IPS DF 6.9 (cell line): ENCODE results near the gene AGPS.
"Not testable (repeated sequence)": the region's sequence is repeated elsewhere in the genome, so short reads cannot be mapped to it uniquely, and the experiment has no call there.

Experiments used
- DNase-seq: peaks from one replicate; pipeline ENCODE4 v3.0.0-alpha.2; 2013; ENCODE audit warnings: low read depth, low spot score
- H3K27ac ChIP-seq: one replicate; pipeline ENCODE4 v1.5.1; 2013; ENCODE audit warnings: low read length, control low read depth
- H3K27me3 ChIP-seq: 2 replicates; pipeline ENCODE4 v1.6.1; 2013; ENCODE audit warnings: mild to moderate bottlenecking, low read length; ENCODE audit not compliant: control insufficient read depth, insufficient read depth
- H3K36me3 ChIP-seq: 2 replicates; pipeline ENCODE4 v1.6.1; 2013; ENCODE audit warnings: low read length; ENCODE audit not compliant: control insufficient read depth, insufficient read depth
- H3K4me1 ChIP-seq: 2 replicates; pipeline ENCODE4 v1.6.1; 2013; ENCODE audit warnings: low read length; ENCODE audit not compliant: control insufficient read depth, insufficient read depth
- H3K4me3 ChIP-seq: 2 replicates; pipeline ENCODE4 v1.5.1; 2013; ENCODE audit warnings: mild to moderate bottlenecking, low read length
- H3K9me3 ChIP-seq: 2 replicates; pipeline ENCODE4 v1.6.1; 2013; ENCODE audit warnings: low read length, inconsistent platforms; ENCODE audit not compliant: control insufficient read depth, insufficient read depth
- WGBS: extraction: QIAGEN DNeasy Blood & Tissue Kit; methylation state at CpG from one replicate; pipeline ENCODE4 v1.1.7; 2013; ENCODE audit warnings: mixed read lengths, missing lambda C conversion rate; ENCODE audit not compliant: insufficient read length, insufficient coverage; 5-methylcytosine and 5-hydroxymethylcytosine counted together

AGPS gene

GRCh38 chr2:177467646-177468045 lies 75.1 kb downstream of the AGPS start:
- no CpG with 5 or more reads among the region's 1 CpG for whole genome bisulfite sequencing
- Histone ChIP-seq H3K27me3 (no peaks in the 10 kb centered on the region), H3K4me1 (no peaks in the 10 kb centered on the region), H3K36me3 (peaks cover 6% of the 10 kb centered on the region), H3K27ac (no peak overlapping the region), H3K4me3 (no peak overlapping the region), H3K9me3 (no peaks in the 10 kb centered on the region; the same call in 1 of the 2 replicates)
- no peak for DNase-seq

GRCh38 chr2:177471990-177472389 lies 79.4 kb downstream of the AGPS start:
- no peaks in the 10 kb centered on the region for H3K27me3 ChIP-seq
- WGBS, result no CpG with 5 or more reads among the region's 2 CpGs
- no peaks in the 10 kb centered on the region for H3K4me1 ChIP-seq

DNA sequence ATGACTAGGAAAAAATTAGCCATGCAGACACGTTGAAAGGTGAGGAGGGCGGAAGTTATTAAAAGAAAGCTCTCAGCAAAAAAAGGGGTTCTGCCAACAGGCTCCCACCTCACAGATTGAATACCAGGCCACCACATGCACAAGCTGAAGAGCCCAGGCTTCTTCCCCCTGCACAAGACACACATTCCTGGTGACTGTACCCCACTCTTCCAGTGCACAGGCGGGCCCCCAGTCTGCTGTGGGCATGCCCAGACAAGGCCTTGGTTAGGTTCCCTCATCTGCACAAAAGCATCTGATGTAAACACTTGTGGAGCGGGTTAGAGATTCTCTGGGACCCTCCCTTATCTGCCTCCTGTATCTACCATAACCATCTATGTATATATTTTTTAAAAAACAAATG lies 81.7 kb downstream of the AGPS start:
- Histone ChIP-seq H3K27me3 (no peaks in the 10 kb centered on the region), H3K36me3 (peaks cover 2% of the 10 kb centered on the region; the same call in 1 of the 2 replicates), H3K4me3 (no peak overlapping the region), H3K9me3 (no peaks in the 10 kb centered on the region), H3K27ac (no peak overlapping the region), H3K4me1 (no peaks in the 10 kb centered on the region)
- WGBS, result no CpG with 5 or more reads among the region's 4 CpGs
- DNase-seq, result no peak

More at GRCh38 chr2:177471990-177472389, 79.4 kb downstream of the AGPS start:
- no peaks in the 10 kb centered on the region for H3K9me3 ChIP-seq
- H3K36me3 ChIP-seq, result peaks cover 2% of the 10 kb centered on the region; the same call in 1 of the 2 replicates
- H3K27ac ChIP-seq, result no peak overlapping the region
- H3K4me3 ChIP-seq, result no peak overlapping the region
- DNase-seq, result no peak

DNA sequence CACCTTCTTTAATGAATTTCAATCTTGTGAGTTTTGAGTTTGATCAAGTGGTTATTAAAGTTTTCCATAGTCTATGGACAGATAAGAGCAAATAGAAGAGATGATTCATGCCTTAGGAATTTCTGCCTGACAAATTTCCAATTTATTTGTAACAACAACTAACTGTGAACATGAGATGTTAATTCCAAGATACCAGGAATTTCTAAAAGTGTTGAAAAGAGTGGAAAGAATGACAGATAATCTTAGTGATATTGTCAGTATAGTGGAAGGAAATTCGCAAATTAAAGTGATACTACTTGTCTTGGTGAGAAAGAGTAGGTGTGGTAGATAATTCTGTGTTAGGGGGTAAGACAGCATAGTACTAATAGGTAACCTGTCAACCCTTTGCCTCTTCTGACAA lies 82.4 kb downstream of the AGPS start:
- Histone ChIP-seq H3K4me3 (no peak overlapping the region), H3K27me3 (no peaks in the 10 kb centered on the region), H3K9me3 (no peaks in the 10 kb centered on the region), H3K4me1 (no peaks in the 10 kb centered on the region), H3K36me3 (peaks cover under 1% of the 10 kb centered on the region; the same call in 1 of the 2 replicates), H3K27ac (no peak overlapping the region)
- no CpG with 5 or more reads among the region's 1 CpG for WGBS
- no peak for DNase-seq

- no peak overlapping the region for H3K4me3 ChIP-seq
- no peak for DNase-seq
- no peaks in the 10 kb centered on the region for H3K9me3 ChIP-seq
- H3K27me3 ChIP-seq, result no peaks in the 10 kb centered on the region
- WGBS, result no CpG with 5 or more reads among the region's 5 CpGs
- H3K36me3 ChIP-seq, result no peaks in the 10 kb centered on the region
- no peak overlapping the region for H3K27ac ChIP-seq
- no peaks in the 10 kb centered on the region for H3K4me1 ChIP-seq
Measured at GRCh38 chr2:177476897-177477296, 84.3 kb downstream of the AGPS start.

DNA sequence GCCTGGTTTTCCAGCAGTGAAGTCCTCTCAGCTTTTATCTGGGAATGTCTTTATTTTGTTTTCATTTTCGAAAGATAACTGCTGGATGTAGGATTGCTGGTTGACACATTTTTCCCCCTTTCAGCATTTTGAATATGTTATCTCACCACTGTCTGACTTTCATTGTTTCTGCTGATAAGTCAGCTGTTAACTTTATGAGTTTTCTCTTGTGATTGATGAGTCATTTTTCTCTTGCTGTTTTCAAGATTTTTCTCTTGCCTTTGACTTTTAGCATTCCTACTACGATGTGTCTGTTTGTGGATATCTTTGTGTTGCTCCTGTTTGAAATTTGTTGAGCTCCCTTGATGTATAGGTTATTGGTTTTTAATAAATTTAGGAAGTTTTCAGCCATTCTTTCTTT lies 85.5 kb downstream of the AGPS start:
- Histone ChIP-seq H3K27ac (no peak overlapping the region), H3K27me3 (no peaks in the 10 kb centered on the region), H3K36me3 (no peaks in the 10 kb centered on the region), H3K4me1 (no peaks in the 10 kb centered on the region), H3K9me3 (no peaks in the 10 kb centered on the region), H3K4me3 (no peak overlapping the region)
- no CpG with 5 or more reads among the region's 2 CpGs for WGBS
- DNase-seq, result no peak

DNA sequence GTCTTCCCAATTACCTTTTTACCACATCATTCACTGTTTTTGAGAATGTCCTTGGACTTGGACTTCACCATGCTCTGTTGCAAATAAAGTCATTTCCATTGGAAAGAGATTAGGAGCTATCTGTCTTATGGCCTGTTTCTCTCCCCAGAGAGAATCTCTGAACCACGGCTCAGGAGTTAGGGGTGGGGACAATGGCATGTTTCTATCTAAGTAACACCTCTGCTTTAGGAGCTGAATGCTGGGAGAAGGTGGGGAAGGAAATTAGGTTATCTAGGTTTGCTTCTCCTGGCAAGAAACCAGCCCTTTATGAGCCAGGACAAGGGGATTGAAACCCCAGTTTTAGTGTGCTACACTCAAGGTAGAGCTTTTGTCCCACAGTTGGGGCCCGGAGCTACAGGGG lies 86.3 kb downstream of the AGPS start:
- no peak for DNase-seq
- H3K9me3 ChIP-seq, result no peaks in the 10 kb centered on the region
- H3K27ac ChIP-seq, result no peak overlapping the region
- WGBS, result no CpG with 5 or more reads among the region's 2 CpGs
- no peaks in the 10 kb centered on the region for H3K4me1 ChIP-seq
- H3K4me3 ChIP-seq, result no peak overlapping the region
- H3K36me3 ChIP-seq, result no peaks in the 10 kb centered on the region
- no peaks in the 10 kb centered on the region for H3K27me3 ChIP-seq

DNA sequence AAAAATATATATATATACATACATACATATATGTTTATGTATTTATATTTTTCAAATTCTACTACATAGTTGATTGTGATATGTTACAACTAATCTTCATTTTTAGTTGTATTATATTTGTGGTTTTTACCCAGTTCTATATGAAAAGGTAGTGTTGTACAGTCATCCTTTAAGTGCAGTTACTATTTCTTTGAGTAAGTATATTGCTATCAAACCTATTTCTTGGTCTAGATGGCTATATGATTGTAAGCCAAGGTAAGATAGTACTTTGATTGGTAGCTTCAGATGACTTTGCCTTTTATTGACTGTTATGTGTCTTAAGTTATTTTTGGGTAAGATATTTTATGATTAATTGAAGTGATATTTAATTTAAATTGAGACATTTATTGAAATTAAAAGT lies 89.6 kb downstream of the AGPS start:
- Histone ChIP-seq H3K36me3 (no peaks in the 10 kb centered on the region), H3K4me3 (no peak overlapping the region), H3K27me3 (no peaks in the 10 kb centered on the region), H3K27ac (no peak overlapping the region), H3K9me3 (no peaks in the 10 kb centered on the region), H3K4me1 (no peaks in the 10 kb centered on the region)
- DNase-seq, result no peak

DNA sequence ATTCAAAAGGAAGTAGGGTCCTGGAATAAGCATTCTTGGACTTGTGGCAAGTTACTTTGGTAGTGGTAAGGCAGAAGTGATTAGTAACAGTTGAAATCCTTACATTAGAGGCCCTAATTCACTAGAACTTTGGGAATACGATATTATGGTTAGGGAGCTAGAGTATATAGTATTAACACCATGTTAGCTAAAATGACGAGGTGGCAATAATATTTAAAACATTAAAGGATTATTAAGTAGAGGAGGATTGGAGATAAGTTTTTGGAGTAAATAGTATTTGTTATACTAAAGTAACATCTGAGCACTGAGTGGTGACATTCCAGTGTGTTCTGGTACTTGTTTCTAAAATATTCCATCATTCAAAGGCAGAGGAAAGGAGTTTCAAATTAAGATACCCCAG lies 91.0 kb downstream of the AGPS start:
- Histone ChIP-seq H3K4me1 (no peaks in the 10 kb centered on the region), H3K27me3 (no peaks in the 10 kb centered on the region), H3K4me3 (no peak overlapping the region), H3K9me3 (no peaks in the 10 kb centered on the region), H3K27ac (no peak overlapping the region), H3K36me3 (no peaks in the 10 kb centered on the region)
- 100% methylated on average over 1 of the region's 2 CpGs for WGBS
- no peak for DNase-seq

DNA sequence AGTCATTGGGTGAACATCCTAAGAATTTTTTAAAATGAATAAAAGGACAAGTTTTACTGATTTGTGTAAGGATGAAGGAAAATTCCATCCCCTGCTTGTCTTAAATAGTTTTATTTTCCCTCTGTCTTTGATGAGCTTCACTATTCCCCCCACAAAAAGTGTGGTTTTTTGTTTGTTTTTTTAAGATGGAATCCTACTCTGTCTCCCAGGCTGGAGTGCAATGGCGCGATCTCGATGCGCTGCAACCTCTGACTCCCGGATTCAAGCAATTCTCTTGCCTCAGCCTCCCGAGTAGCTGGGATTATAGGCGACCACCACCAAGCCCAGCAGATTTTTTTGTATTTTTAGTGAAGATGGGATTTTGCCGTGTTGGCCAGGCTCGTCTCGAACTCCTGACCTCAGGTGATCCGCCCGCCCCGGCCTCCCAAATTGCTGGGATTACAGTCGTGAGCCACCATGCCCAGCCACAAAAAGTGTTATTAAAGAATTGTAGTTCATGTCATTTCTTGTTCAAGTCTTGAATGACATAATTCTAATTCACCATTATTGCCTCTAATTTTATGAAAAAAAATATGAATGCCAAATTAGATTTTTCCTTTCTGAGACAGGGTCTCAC lies 91.7 kb downstream of the AGPS start:
- Histone ChIP-seq H3K27ac (no peak overlapping the region), H3K27me3 (no peaks in the 10 kb centered on the region), H3K36me3 (no peaks in the 10 kb centered on the region), H3K4me1 (no peaks in the 10 kb centered on the region), H3K4me3 (no peak overlapping the region), H3K9me3 (no peaks in the 10 kb centered on the region)
- WGBS, result no CpG with 5 or more reads among the region's 14 CpGs
- DNase-seq, result no peak

DNA sequence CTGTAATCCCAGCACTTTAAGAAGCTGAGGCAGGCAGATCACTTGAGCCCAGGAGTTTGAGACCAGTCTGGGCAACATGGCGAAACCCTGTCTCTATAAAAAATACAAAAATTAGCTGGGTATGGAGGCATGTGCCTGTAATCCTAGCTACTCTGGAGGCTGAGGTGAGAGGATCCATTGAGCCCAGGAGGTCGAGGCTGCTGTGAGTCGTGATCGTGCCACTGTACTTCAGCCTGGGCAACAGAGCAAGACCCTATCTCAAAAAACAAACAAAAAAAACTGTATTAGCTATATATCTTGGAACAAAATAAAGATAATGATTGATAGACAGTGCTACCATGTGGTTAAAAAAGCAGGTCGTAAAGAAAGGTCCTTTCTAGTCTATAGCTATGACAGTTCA lies 93.1 kb downstream of the AGPS start:
- WGBS, result no CpG with 5 or more reads among the region's 5 CpGs
- not testable (repeated sequence) for H3K27ac ChIP-seq, H3K4me3 ChIP-seq, H3K9me3 ChIP-seq, H3K27me3 ChIP-seq, H3K36me3 ChIP-seq, DNase-seq, H3K4me1 ChIP-seq
